ES-I3 (cell line): ENCODE data around the gene PRELID3B.

Experiments
- H3K36me3 ChIP-seq: 2 replicates; pipeline ENCODE4 v1.6.1; 2013; ENCODE audit warnings: mild to moderate bottlenecking, low read length, control low read depth, moderate library complexity; ENCODE audit not compliant: insufficient read depth
- H3K4me1 ChIP-seq: 2 replicates; pipeline ENCODE4 v1.6.1; 2013; ENCODE audit warnings: mild to moderate bottlenecking, control low read depth, low read length; ENCODE audit not compliant: insufficient read depth
- H3K9ac ChIP-seq: 2 replicates; pipeline ENCODE4 v1.6.1; 2013; ENCODE audit warnings: low read depth, mild to moderate bottlenecking, low read length, moderate library complexity
- H3K9me3 ChIP-seq: 2 replicates; pipeline ENCODE4 v1.6.1; 2013; ENCODE audit warnings: mild to moderate bottlenecking, low read length, moderate library complexity; ENCODE audit not compliant: control insufficient read depth, insufficient read depth

PRELID3B gene

DNA sequence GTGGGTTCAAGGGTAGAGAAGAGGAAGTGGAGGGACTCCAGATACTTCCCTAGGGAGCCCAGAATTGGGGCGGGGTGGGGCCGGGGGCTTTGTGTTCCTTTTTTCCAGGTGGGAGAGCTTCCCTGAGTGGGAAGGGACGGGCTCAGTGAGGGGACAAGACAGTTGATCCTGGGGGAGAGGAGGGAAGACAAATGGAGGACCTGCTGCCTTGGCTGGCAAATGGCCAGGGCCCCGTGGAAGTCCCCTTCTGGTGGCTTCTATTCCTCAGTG lies 38.2 kb downstream of the PRELID3B start:
- no peaks in the 10 kb centered on the region for H3K9me3 ChIP-seq
- no peaks in the 10 kb centered on the region for H3K36me3 ChIP-seq
- no peak overlapping the region for H3K9ac ChIP-seq
- no peaks in the 10 kb centered on the region; the same call in 1 of the 2 replicates for H3K4me1 ChIP-seq

DNA sequence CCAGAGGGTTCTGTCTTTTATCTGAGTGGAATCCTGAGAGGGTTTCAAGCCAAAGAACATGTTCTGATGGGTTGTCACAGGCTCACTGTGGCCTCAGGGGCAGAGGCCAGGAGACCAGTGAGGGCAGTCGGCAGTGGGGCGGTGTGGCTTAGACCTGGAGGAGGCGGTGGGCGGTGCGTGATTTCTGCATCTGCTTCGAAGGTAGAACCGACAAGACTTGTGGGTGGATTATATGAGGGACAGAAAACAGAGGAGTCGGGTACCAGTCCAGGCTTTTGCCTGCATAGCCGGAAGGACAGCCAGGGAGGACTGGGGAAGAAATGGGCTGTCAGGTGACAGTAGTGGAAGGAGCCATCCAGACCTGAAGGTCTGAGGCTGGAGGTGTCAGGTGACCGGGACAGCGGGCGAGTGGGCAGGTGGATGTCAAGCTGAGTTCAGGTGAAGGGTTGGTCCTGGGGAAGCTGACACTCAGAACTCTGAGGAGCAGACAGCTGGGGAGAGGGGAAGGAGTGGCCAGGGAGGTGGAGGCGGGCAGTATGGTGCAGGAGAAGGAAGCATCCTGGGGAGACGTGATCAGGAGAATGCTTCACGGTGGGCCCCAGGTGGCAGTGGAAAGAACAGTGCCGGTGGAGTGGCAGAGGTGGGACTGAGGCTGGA lies 38.6 kb downstream of the PRELID3B start:
- Histone ChIP-seq H3K9me3 (no peaks in the 10 kb centered on the region), H3K4me1 (no peaks in the 10 kb centered on the region; the same call in 1 of the 2 replicates), H3K9ac (no peak overlapping the region), H3K36me3 (no peaks in the 10 kb centered on the region)

DNA sequence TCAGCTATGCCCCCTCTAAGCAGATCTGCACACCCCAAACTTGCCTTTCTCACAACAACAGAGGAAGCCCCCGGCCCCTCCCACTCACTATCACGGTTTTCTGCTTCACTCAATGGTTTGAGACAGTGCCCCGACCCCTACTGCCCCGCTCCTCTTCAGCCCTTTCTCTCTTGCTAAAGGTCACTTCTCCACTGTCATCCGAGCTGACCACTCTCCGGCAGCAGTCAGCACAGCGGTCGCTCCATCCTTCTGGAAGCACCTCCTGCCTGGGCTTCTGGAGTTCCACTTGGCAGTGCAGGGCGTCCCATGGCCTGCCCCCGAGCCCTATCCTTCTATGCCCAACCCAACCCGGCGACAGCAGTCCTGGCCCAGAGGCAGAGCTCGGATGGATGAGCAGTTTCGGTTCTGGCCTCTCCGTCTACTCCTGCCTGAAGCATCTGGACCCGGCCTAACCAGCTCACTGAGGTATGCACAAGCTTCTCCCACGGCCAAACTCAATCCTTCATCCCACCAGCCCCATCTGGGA lies 39.6 kb downstream of the PRELID3B start:
- no peaks in the 10 kb centered on the region; the same call in 1 of the 2 replicates for H3K4me1 ChIP-seq
- H3K36me3 ChIP-seq = no peaks in the 10 kb centered on the region
- H3K9ac ChIP-seq = no peak overlapping the region

DNA sequence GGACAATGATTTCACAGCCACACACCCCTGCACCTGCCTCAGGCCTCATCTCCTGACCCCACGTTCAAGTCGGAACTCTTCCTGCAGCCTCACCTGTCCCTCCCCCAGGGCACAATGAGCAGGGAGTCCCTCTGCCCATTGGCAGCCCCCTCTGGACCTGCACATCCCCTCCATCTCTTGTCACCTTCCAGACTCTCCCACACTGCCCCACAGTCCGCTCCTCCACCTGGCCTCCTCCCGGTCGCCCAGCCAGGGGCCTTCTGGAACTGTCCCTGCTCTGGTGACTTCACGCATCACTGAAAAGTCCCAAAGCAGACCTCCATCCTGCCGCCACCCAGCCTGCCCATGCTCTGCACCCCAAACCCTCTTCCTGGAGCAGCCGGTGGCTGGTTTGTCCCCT lies 40.2 kb downstream of the PRELID3B start:
- H3K9me3 ChIP-seq = no peaks in the 10 kb centered on the region
- no peaks in the 10 kb centered on the region for H3K36me3 ChIP-seq
- no peaks in the 10 kb centered on the region; the same call in 1 of the 2 replicates for H3K4me1 ChIP-seq
- H3K9ac ChIP-seq = no peak overlapping the region

More for the DNA sequence above, 39.6 kb downstream of the PRELID3B start:
- no peaks in the 10 kb centered on the region for H3K9me3 ChIP-seq

DNA sequence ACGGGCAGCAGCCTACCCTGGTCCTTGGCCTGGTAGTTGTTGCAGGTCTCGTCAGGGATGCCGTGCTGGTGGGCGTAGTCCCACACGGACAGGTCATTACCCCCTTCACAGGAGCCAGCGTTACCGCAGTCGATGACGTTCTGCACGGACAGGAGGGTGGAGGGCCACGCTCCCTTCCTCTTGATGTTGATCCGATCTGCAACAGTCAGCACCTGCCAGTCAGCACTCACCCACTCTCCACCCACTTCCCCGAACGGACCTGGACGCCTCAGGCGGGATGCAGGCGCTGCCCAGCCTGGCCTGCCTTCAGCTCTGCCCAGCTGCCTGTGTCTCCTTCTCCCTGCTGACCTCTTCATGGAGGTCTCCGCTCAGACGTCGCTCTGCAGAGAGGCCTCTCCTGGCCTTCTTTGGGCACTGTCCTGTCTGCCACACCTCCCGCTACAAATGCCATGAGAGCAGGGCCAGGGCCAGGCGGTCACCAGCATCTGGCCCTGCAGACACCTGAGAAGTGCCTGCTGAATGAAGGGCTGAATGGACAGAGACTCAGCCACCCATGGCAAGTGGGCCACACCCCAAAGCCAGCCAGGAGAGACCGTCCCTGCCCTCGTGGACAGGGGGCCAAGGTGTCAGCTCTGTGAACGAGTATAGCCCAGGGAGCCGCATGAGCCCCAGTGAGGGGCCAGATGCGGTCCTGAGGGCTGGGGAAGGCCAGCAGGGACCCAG lies 41.0 kb downstream of the PRELID3B start:
- Histone ChIP-seq H3K9ac (no peak overlapping the region), H3K4me1 (no peaks in the 10 kb centered on the region; the same call in 1 of the 2 replicates), H3K9me3 (no peaks in the 10 kb centered on the region), H3K36me3 (no peaks in the 10 kb centered on the region)

DNA sequence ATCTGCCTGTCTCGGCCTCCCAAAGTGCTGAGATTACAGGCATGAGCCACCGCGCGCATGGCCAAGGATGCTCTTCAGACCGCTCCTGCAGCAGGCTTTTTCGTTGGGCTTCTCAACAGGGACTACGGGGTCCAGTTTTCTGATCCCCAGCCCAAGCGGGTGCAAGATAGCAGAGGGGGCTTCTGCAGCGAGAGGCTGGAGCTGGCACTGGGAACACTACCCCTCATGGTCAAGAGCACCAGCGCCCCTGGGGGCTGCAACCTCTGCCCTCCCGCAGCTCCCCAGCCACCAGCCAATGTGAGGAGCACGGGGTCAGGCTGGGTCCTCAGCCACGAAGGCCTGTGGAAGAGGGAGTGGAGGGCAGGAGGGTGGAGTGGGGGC lies 41.5 kb downstream of the PRELID3B start:
- no peaks in the 10 kb centered on the region for H3K36me3 ChIP-seq
- no peak overlapping the region for H3K9ac ChIP-seq
- no peaks in the 10 kb centered on the region for H3K9me3 ChIP-seq
- no peaks in the 10 kb centered on the region; the same call in 1 of the 2 replicates for H3K4me1 ChIP-seq

DNA sequence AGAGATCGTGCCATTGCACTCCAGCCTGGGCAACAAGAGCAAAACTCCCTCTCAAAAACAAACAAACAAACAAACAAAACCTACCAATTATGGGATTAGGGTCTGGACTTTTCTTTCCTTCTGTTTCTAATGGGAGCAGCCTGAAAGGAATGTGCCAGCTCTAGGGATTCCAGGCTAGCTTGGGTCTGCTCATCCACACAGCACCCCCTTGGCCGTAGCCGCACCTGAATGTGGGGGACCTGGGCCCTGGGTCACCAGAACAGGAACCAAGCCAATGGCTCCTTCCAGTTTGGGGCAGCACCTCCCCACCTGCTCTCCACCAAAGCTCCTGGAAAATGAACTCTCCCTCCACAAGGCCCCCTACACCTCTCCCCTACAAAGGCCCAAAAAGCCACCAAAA lies 42.3 kb downstream of the PRELID3B start:
- Histone ChIP-seq H3K4me1 (no peaks in the 10 kb centered on the region), H3K9me3 (no peaks in the 10 kb centered on the region), H3K36me3 (0 out of 2 replicates have a peak, but pooled peaks cover 5% of the 10 kb centered on the region), H3K9ac (no peak overlapping the region)

DNA sequence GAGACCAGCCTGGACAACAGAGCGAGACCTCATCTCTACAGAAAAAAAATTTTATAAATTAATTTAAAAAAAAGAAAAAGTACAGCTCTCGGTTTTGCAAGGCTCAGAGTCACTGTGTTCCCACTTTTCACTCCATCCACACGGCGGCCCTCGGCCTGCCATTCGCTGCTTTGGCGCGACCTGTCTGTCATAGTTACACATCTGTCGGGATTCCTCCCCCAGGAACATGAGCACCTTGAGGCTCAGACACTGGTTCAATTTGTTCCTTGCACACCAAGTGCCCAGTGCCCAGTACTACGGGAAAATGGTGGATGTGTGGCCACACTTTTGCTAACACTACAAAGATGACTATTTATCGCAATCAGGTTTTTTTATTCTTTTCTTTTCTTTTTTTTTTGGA lies 43.9 kb downstream of the PRELID3B start:
- Histone ChIP-seq H3K9me3 (no peaks in the 10 kb centered on the region), H3K9ac (no peak overlapping the region), H3K36me3 (0 out of 2 replicates have a peak, but pooled peaks cover 8% of the 10 kb centered on the region), H3K4me1 (no peaks in the 10 kb centered on the region)

DNA sequence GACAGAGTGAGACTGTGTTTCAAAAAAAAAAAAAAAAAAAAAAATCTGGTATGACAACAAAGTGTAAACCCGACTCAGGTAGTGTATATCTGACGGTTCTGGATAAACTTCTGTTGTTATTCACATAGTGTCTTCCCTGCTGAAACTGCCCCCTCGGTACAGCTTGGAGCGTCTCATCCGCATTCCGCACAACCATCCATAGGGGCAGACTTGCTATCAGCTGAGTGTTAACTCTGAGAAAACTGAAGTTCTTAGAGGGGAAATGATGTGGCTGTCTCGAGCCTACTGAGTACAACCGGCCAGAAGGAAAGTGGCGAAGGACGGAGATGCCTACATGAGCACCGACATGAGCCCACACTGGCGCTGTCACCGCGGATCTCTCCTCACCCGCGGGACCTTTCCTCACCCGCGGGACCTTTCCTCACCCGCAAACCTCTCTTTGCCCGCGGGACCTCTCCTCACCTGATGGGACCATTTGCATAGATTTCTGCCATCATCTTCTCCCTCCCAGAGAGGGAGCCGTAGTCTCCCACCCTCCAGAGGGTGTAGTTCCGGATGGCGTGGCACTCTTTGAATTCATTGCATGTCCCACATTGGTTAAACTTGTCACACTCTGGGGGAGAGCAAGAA lies 45.3 kb downstream of the PRELID3B start:
- H3K9ac ChIP-seq = no peak overlapping the region
- no peaks in the 10 kb centered on the region for H3K4me1 ChIP-seq
- no peaks in the 10 kb centered on the region for H3K9me3 ChIP-seq
- peaks cover 16% of the 10 kb centered on the region; the same call in 1 of the 2 replicates for H3K36me3 ChIP-seq

DNA sequence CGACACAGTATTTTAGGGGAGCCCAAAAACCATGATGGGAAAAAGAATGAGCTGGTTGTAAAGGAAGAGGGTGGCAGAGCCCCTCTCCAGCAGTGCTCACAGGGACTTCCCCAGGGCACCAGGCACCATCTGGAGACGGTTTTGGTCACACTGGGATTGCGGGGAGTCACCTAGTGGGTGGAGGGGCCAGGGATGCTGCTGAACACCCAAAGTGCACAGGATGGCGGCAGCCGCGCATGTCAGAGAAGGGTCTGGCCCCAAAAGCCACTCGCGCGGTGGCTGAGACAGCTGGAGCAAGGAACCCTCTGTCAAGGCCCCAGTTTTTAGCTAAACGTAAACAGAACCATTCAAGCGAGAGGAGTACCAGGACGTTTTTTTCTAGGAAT lies 46.4 kb downstream of the PRELID3B start:
- H3K9ac ChIP-seq = no peak overlapping the region
- no peaks in the 10 kb centered on the region for H3K9me3 ChIP-seq
- no peaks in the 10 kb centered on the region for H3K4me1 ChIP-seq
- peaks cover 21% of the 10 kb centered on the region; the same call in 1 of the 2 replicates for H3K36me3 ChIP-seq

DNA sequence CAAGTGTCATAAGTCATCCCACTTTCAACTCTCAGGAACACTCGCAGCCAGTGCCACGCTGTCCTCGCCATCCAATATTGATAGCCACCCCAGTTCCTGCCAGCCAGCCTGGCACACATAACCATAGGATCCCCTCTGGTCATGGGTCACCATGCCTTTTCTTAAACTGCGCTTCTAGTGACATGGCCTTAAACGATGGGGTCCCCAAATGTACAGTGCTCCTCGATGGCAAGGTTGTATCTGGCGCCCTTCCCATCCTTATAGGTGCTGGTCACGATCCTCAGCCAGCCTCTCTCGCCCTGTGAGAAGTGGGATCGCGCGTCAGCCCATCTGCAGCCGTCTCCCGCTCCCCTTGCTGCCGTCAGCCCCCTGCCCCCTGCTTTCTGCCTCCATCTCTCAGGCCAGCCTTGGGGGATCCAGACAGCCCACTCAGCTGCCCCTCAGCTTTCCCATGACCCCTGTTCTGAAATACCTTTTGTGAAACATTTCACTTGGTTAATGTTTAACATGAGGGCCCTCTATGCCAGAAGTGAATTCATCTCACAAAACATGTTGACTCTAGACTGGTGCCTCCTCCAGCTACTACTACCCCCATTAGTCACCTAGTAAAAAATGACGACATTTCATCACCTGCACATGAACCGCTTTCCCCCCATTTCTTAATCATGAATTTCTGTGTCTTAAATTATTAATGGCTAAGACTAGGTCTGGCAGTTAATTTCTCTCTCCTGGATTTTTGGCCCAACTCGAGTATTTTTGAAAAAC lies 46.9 kb downstream of the PRELID3B start:
- H3K4me1 ChIP-seq = no peaks in the 10 kb centered on the region
- peaks cover 26% of the 10 kb centered on the region for H3K36me3 ChIP-seq
- H3K9ac ChIP-seq = no peak overlapping the region
- H3K9me3 ChIP-seq = no peaks in the 10 kb centered on the region

DNA sequence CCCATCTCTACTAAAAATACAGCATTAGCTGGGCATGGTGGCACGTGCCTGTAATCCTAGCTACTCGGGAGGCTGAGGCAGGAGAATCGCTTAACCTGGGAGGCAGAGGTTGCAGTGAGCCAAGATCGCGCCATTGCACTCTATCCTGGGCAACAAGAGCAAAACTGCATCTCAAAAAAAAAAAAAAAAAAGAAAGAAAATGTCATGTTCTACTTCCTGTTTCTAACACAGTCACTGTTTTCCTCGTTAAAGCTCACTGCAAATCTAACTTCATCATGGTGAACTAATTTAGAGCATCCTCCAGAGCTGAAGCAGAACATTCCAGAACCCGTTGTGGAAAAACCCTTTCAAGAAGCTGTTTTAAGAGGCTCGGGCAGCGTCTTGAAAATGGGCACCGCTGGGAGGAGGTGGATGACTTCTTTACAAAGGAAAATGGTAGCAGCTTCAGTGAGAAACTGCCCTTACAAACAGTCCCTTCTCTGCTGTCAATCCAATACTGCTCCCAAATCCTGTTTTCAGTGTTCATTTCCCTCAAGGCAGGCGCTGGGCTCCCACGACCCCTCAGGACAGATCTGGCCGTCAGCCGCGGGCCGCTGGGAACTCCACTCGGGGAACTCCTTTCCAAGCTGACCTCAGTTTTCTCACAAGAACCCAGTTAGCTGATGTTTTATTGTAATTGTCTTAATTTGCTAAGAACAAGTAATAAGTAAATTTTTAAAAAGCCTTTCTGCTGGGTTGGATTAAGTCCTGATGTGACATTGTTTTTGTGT lies 48.0 kb downstream of the PRELID3B start:
- no peaks in the 10 kb centered on the region for H3K9me3 ChIP-seq
- H3K36me3 ChIP-seq = peaks cover 30% of the 10 kb centered on the region
- H3K9ac ChIP-seq = no peak overlapping the region
- H3K4me1 ChIP-seq = no peaks in the 10 kb centered on the region

DNA sequence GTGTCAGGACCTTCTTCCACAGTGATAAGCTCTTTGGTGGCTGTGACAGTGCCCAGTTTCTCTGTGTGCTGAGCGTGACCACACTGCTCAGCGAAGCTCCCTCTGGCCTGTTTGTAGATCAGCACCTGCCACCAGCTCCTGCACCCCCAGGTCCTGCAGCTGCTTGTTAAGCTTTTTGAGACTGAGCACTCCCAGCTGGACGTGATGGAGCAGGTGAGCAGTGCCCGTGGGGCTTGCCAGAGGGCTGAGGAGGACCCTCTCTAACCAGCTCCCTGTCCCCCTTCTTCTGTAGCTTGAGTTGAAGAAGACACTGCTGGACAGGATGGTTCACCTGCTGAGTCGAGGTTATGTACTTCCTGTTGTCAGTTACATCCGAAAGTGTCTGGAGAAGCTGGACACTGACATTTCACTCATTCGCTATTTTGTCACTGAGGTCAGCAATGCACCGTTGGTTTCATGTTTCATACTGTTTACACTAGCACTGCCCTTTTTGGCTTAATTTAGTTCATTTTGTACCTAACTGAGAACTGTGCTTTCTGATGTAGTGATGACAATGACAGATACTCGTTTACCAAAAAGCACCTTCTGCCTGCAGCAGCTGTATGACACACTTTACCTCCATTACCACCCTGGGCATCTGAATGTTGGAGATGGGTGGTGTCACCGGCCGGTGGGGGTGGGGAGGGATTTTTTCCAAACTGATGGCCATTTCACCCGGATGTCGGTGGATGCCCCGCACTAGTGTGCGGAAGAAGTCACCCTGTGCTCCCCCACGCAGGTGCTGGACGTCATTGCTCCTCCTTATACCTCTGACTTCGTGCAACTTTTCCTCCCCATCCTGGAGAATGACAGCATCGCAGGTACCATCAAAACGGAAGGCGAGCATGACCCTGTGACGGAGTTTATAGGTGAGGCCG lies 49.0 kb downstream of the PRELID3B start:
- H3K36me3 ChIP-seq = peaks cover 30% of the 10 kb centered on the region
- no peak overlapping the region for H3K9ac ChIP-seq
- H3K9me3 ChIP-seq = no peaks in the 10 kb centered on the region
- H3K4me1 ChIP-seq = no peaks in the 10 kb centered on the region
